ENCODE measurements around the gene HOXB2.

GRCh38 chr17:48519427-48519826 lies 25.5 kb downstream of the HOXB2 start:
- TF ChIP-seq CTCF (IDR thresholded peaks at IDR 0.05; ENCODE audit: low read depth, low read length), result no peak
- no peak for TF ChIP-seq EZH2phosphoT487 (IDR thresholded peaks at IDR 0.05; ENCODE audit: low read depth)

Measured in OCI-LY3 (cell line).